ENCODE data around the gene HDGFL1. TPM values are rescaled to one million over a fixed set of nuclear protein-coding genes. Genes with fewer than 3 reads are reported as not detected.

HDGFL1 gene
- total and polyA plus RNA-seq, 2 of the 8 experiments (the other 6 are each of a cell fraction or from before 2014, with no cell fraction given), result not detected

- Histone ChIP-seq H4K20me1 (replicated peaks in 1 of 2; ENCODE audit: control insufficient read depth in 1 of 2, insufficient read depth in 2 of 2, low read length in 2 of 2) (no peaks in the 10 kb centered on the region), H3K36me3 (ENCODE audit: control insufficient read depth in 2 of 4, insufficient read depth in 4 of 4, low read length in 3 of 4) (no peaks in the 10 kb centered on the region), H3K23ac (ENCODE audit: insufficient read length) (no peak overlapping the region), H4K5ac (ENCODE audit: insufficient read length, low read depth, low read length) (no peak overlapping the region), H3K4me2 (ENCODE audit: insufficient read depth in 1 of 2, low read depth in 2 of 2, low read length in 2 of 2) (no peak overlapping the region), H3K4me3 (ENCODE audit: extremely low read depth in 1 of 4, insufficient read depth in 2 of 4, low read depth in 3 of 4, low read length in 4 of 4) (no peak overlapping the region), H3K4me1 (replicated peaks in 1 of 4; ENCODE audit: control insufficient read depth in 3 of 4, insufficient read depth in 4 of 4, low read length in 3 of 4) (no peaks in the 10 kb centered on the region), H2BK20ac (ENCODE audit: low read length) (no peak overlapping the region), H3K9me3 (ENCODE audit: insufficient read depth in 2 of 2, low read depth in 1 of 2, low read length in 1 of 2) (peaks cover 0 to 6% of the 10 kb centered on the region in 2 experiments; a peak in 1 of 4 replicates), H4K91ac (replicated peaks; ENCODE audit: insufficient read length, low read length) (no peak overlapping the region), H3K56ac (replicated peaks; ENCODE audit: insufficient read length, low read depth, low read length) (no peak overlapping the region), H3K79me2 (ENCODE audit: control insufficient read depth in 1 of 2, insufficient read depth in 2 of 2, low read length in 2 of 2) (no peaks in the 10 kb centered on the region), H3K27ac (ENCODE audit: low read depth, low read length) (no peak overlapping the region), H3K79me1 (ENCODE audit: low read depth, low read length) (no peaks in the 10 kb centered on the region), H3K14ac (ENCODE audit: insufficient read length) (no peak overlapping the region), H3K4ac (replicated peaks; ENCODE audit: insufficient read length, low read depth, low read length) (no peak overlapping the region), H3K23me2 (ENCODE audit: low read depth, low read length) (no peaks in the 10 kb centered on the region), H3K9ac (replicated peaks in 1 of 4; ENCODE audit: extremely low read depth in 1 of 4, low read depth in 3 of 4, low read length in 3 of 4) (no peak overlapping the region), H4K8ac (ENCODE audit: extremely low read depth, insufficient read depth, low read length) (no peak overlapping the region), H2AK5ac (ENCODE audit: low read depth, low read length) (no peak overlapping the region), H2BK15ac (ENCODE audit: low read length) (no peak overlapping the region), H2BK5ac (ENCODE audit: low read depth, low read length) (no peak overlapping the region), H3K18ac (ENCODE audit: extremely low read depth, low read length) (no peak overlapping the region), H2BK120ac (replicated peaks; ENCODE audit: low read depth, low read length) (no peak overlapping the region), H3K27me3 (replicated peaks in 1 of 4; ENCODE audit: control insufficient read depth in 3 of 4, extremely low read depth in 1 of 4, insufficient read depth in 3 of 4, low read length in 3 of 4) (no peaks in the 10 kb centered on the region), H2BK12ac (ENCODE audit: low read depth, low read length) (no peak overlapping the region), H2AFZ (ENCODE audit: low read length) (no peak overlapping the region)
- TF ChIP-seq SIN3A (conservative IDR thresholded peaks at IDR 0.05 in 1 of 2, IDR thresholded peaks at IDR 0.05 in 1 of 2; ENCODE audit: low read depth in 1 of 2, low read length in 2 of 2), result no peak
- no peak for TF ChIP-seq JUN (IDR thresholded peaks at IDR 0.05; ENCODE audit: low read depth, low read length)
- TF ChIP-seq, protein P1, sequence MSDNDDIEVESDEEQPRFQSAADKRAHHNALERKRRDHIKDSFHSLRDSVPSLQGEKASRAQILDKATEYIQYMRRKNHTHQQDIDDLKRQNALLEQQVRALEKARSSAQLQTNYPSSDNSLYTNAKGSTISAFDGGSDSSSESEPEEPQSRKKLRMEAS (IDR thresholded peaks at IDR 0.05), result no peak
- no peak for TF ChIP-seq GTF2F1 (IDR thresholded peaks at IDR 0.05; ENCODE audit: borderline replicate concordance, low read depth, low read length)
- TF ChIP-seq, protein P2, sequence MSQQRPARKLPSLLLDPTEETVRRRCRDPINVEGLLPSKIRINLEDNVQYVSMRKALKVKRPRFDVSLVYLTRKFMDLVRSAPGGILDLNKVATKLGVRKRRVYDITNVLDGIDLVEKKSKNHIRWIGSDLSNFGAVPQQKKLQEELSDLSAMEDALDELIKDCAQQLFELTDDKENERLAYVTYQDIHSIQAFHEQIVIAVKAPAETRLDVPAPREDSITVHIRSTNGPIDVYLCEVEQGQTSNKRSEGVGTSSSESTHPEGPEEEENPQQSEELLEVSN (IDR thresholded peaks at IDR 0.05), result no peak
- TF ChIP-seq PHF8 (conservative IDR thresholded peaks at IDR 0.05; ENCODE audit: low read depth, low read length), result no peak
- TF ChIP-seq ZNF274 (IDR thresholded peaks at IDR 0.05; ENCODE audit: borderline replicate concordance, extremely low read depth, low read length), result no peak
- no peak for TF ChIP-seq KDM5A (IDR thresholded peaks at IDR 0.05; ENCODE audit: low read length)
- CTCF ChIA-PET (ENCODE audit: partially characterized antibody), result interaction anchor here (1.0 kb wide), 1 partner anchor 18 kb away, joined by 3 read pairs; no protein-coding TSS in a partner anchor
- FAIRE-seq (no peak), DNase-seq (ENCODE audit: low read depth in 1 of 2, low spot score in 2 of 2) (no peak)
- POLR2A ChIA-PET (ENCODE audit: partially characterized antibody), result no interaction called here
- WGBS, 2 experiments (ENCODE audit: extremely low coverage in 1 of 2, insufficient coverage in 1 of 2, insufficient read length in 1 of 2, insufficient replicate concordance in 2 of 2, low coverage in 1 of 2, low lambda C conversion rate in 2 of 2, missing lambda C conversion rate in 1 of 2), result 95% methylated on average over 2 of the region's 2 CpGs; no CpG with 5 or more reads in 1 of the 2 experiments
Measured at GRCh38 chr6:22550971-22551670, 18.2 kb upstream of the HDGFL1 start.

Data from H1 (cell line).